Mucosa of descending colon (tissue), 3 donors: ENCODE results near the gene SAAL1. TPM values are rescaled to one million over a fixed set of nuclear protein-coding genes. Genes with fewer than 3 reads are reported as not detected.
A peak's percentile ranks its signal among the peaks of the same experiment; 100 is the strongest.

ENCODE experiments used
- ATAC-seq: fragments of 200-7000 bp; cut with Tn5 transposase; one replicate; pipeline ENCODE4 v1.9.1; 2020; ENCODE audit warnings: mild to moderate bottlenecking, moderate library complexity
- DNase-seq, 3 donors: peaks; one replicate each; pipeline ENCODE4 v3.0.0-alpha.2; 2020
- H3K36me3 ChIP-seq: fragments of 200-600 bp; one replicate; pipeline ENCODE4 v1.8.0; 2021; ENCODE audit warnings: low read depth, mild to moderate bottlenecking
- H3K4me1 ChIP-seq: fragments of 200-600 bp; one replicate; pipeline ENCODE4 v1.8.0; 2021; ENCODE audit warnings: low read depth, mild to moderate bottlenecking
- H3K4me3 ChIP-seq: fragments of 200-600 bp; one replicate; pipeline ENCODE4 v1.8.0; 2021; ENCODE audit warnings: mild to moderate bottlenecking
- H3K9me3 ChIP-seq: fragments of 200-600 bp; one replicate; pipeline ENCODE4 v1.8.0; 2021; ENCODE audit warnings: mild to moderate bottlenecking
- intact Hi-C, 2 donors: fragments of 100-400 bp; cut with DNase I in 1 of 2; cut with micrococcal nuclease in 1 of 2; formaldehyde crosslinking; loops; one replicate each; pipeline versions ENCODE4 v1.11.0 to v1.11.1; 2022; cut with DNase I, micrococcal nuclease
- total RNA-seq, 3 donors: library from RNA; stranded (reverse); fragmentation: NEBNext Ultra II Directional in 2 of 3; extraction: Animal tissue kit (Norgen Biotek cat#: 25700) in 2 of 3; gene quantifications; one replicate each; pipeline versions ENCODE4 v1.2.1 to v1.2.4, GENCODE V29; 2021 to 2023
- TF ChIP-seq, protein P1 (sequence below): fragments of 200-600 bp; IDR thresholded peaks from one replicate; pipeline ENCODE4 v1.8.0; 2022; ENCODE audit warnings: antibody characterized with exemption, mild to moderate bottlenecking
- donor health status: DM: no; HTN: no; CAD: no; lungs with moderate emphysema.
- donor health status: DM: no; HTN: no; CAD: no.
- donor health status: DM: no; HTN: yes; CAD: no.

The SAAL1 gene
- total RNA-seq, 3 donors from 2014 or later, result 11.3 to 13.4 (median 11.6) TPM

DNA sequence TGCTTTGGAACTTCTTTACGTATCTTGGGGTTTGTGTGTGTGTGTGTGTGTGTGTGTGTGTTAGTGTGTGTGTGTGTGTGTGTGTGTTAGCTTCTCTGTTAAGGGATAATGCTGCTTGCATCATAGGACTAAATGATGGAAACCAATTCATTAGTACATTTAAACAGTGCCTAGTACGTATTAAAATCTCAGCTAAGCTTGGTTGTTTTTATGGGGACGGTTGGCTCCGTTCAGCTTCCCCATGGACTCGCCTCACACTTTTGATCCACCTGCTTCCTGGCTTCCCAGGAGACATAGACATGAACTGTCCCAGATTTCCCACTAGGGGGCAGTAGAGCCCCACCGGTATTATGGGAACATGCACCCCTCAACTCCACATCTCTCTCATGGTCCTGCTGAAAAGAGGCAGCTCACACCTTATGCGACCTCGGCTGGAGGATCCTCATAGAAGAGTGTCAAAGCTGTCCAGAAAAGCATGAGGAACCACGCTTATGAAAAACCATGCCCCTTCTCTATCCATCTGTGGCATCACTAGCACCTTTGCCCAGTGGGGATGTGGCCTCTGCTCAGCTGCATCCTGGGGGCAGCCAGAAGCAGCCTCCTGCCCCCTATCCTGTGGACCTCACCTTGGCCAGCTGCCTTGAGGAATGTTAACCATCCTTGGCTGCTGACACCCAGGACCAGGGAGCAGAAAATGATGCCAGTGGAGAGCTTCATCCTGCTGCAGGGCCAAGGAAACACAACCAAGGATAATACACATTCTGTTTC lies 9.7 kb upstream of the SAAL1 start:
- H3K4me3 ChIP-seq, result no peak overlapping the region
- TF ChIP-seq, protein P1, sequence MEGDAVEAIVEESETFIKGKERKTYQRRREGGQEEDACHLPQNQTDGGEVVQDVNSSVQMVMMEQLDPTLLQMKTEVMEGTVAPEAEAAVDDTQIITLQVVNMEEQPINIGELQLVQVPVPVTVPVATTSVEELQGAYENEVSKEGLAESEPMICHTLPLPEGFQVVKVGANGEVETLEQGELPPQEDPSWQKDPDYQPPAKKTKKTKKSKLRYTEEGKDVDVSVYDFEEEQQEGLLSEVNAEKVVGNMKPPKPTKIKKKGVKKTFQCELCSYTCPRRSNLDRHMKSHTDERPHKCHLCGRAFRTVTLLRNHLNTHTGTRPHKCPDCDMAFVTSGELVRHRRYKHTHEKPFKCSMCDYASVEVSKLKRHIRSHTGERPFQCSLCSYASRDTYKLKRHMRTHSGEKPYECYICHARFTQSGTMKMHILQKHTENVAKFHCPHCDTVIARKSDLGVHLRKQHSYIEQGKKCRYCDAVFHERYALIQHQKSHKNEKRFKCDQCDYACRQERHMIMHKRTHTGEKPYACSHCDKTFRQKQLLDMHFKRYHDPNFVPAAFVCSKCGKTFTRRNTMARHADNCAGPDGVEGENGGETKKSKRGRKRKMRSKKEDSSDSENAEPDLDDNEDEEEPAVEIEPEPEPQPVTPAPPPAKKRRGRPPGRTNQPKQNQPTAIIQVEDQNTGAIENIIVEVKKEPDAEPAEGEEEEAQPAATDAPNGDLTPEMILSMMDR, result peak; percentile 71
- DNase-seq, result peak in 2 of 3 donors; percentile 37 to 68
- ATAC-seq, result peak; percentile 94
- no peaks in the 10 kb centered on the region for H3K4me1 ChIP-seq
- no peaks in the 10 kb centered on the region for H3K9me3 ChIP-seq
- no peaks in the 10 kb centered on the region for H3K36me3 ChIP-seq
- intact Hi-C loops, result no loop called here

DNA sequence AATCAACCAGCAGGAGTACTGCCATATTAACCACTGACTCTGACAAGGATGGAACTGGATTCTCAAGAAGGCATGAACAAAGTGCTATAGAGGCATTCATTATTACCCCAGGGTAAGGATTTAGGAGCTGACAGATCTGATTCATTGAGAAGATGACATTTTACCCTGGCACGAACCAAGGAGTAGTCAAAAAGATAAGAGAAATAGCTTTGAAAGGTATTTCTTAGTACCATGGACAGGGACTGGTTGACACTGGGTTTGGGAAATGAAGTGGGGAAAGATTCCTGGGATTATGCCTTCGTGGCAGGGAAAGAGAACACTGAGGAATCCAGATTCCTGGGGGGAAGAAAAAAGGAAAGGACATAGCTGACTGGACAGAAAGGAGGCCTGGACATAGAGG lies 5.1 kb upstream of the SAAL1 start:
- no peaks in the 10 kb centered on the region for H3K4me1 ChIP-seq
- TF ChIP-seq, protein P1, result no peak
- intact Hi-C loops, result no loop called here
- no peaks in the 10 kb centered on the region for H3K36me3 ChIP-seq
- H3K9me3 ChIP-seq, result no peaks in the 10 kb centered on the region
- ATAC-seq (no peak), DNase-seq (no peak)
- H3K4me3 ChIP-seq, result no peak overlapping the region

DNA sequence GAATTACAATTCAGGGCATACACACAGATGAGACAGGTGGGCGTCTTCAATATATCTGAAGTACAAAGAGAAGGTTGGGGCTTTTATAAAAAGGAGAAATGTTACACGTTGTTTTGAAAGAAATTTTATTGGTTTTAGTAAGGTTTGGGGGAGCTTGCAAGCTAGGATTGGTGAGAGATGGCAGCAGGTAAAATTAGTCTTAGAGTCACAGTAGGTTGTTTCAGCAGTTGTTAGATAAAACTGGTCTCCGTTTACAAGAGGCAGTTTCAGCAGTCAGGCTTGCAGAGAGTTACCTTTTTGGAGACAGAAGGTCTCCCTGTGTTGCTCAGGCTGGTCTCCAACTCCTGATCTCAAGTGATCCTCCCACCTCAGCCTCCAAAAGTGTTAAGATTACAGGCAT lies 2.4 kb upstream of the SAAL1 start:
- H3K9me3 ChIP-seq, result no peaks in the 10 kb centered on the region
- peaks cover 11% of the 10 kb centered on the region for H3K4me1 ChIP-seq
- H3K36me3 ChIP-seq, result no peaks in the 10 kb centered on the region
- ATAC-seq (no peak), DNase-seq (no peak)
- intact Hi-C loops, result no loop called here
- H3K4me3 ChIP-seq, result no peak overlapping the region
- TF ChIP-seq, protein P1, result no peak

DNA sequence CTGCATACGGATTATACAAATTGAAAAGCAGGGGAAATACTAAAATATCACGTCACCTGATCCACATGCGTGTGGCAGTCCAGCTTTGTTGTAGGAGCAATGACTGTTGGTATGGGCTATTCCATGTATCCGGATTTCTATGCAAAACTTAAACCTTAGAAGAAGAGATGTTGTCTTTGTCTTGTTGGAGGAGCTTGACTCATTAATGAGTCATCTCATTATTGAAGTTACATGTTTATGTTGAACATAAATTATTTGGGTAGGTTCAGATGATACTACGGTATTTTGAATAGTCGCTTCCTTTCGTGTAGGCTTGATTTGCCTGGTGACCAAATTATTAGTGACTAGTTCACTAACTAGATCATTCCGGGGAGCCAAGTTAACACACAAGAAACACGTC lies 806 bp upstream of the SAAL1 start:
- no peak for ATAC-seq
- Histone ChIP-seq H3K9me3 (no peaks in the 10 kb centered on the region), H3K36me3 (no peaks in the 10 kb centered on the region), H3K4me3 (no peak overlapping the region), H3K4me1 (peaks cover 11% of the 10 kb centered on the region)
- TF ChIP-seq, protein P1, result no peak
- intact Hi-C loops, result no loop called here
- no peak for DNase-seq

DNA sequence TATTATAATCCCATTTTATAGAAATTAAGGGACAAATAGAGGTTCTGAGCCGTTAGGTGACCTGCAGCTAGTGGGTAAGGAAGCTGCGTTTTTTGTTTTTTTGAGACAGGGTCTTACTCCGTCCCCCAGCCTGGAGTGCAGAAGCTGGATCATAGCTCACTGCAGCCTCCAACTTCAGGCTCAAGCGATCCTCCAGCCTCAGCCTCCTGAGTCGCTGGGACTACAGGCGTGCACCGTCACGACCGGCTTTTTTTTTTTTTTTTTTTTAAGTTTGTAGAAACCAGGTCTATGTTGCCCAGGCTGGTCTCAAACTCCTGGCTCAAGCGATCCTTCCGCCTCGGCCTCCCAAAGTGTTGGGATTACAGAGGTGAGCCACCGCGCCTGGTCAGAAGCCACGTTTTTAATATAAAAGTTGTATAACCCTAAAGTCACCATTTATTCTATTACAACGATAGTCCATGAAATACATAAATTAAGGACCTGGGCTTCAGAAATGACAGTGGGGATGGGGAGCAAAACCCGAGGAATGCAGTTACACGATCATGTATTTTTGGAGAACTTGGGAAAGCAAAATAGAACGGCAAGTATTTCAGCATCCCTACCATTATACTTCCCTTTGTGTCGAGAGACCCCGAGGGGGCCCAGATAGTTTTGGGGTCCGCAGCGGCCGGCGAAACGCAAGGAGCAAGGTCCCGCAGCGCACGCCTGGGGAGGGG lies 638 bp downstream of the SAAL1 start:
- TF ChIP-seq, protein P1, result no peak
- DNase-seq, result no peak
- Histone ChIP-seq H3K4me3 (peak overlapping the region; percentile 68), H3K9me3 (no peaks in the 10 kb centered on the region), H3K4me1 (peaks cover 11% of the 10 kb centered on the region), H3K36me3 (no peaks in the 10 kb centered on the region)
- no peak for ATAC-seq
- intact Hi-C loops, result no loop called here
